ENCODE data around the gene SLC35F3.

DNA sequence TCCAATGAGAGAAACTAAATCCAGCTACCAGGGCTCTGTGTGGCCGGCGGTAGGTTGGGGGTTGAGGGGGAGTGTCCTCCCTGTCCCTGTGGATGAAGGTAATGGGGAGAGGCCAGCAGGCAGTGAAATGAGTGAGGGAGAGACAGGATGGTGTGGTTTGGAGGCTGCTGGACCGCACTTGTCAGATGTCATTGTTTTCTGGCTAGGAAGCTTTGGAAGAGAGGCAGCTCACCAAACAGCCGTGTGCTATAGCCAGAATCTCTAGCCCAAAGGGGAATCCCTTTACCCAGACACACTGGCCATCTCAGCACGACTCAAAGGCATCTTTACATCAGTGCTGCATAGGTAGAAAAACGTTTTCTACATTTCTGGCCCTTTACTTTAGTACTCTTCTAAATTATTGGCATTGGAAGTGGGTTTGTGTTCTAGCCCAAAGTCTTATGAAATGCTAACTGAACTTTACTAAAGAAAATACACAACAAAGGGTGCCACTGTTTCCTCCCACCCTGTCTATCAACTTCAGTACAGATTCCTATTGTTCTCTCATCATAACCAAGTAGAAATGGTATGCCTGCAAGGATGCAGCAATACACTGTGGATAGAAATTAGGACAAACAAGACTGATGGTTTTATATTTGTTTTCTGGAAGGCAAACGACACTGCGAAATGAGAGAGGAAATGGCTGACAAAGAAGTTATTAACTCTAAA lies 372.8 kb downstream of the SLC35F3 start:
- TF ChIP-seq FOXM1 (IDR thresholded peaks at IDR 0.05; ENCODE audit: low read depth) (no peak), FOXM1 (CRISPR knock-in tag; IDR thresholded peaks at IDR 0.05; ENCODE audit: low read depth) (no peak), TEAD4 (IDR thresholded peaks at IDR 0.05; ENCODE audit: low read length) (no peak), TEAD4 (CRISPR knock-in tag; IDR thresholded peaks at IDR 0.05; ENCODE audit: borderline replicate concordance) (no peak), ESRRA (IDR thresholded peaks at IDR 0.05; ENCODE audit: borderline replicate concordance, low read depth) (no peak), NFXL1 (CRISPR knock-in tag; IDR thresholded peaks at IDR 0.05) (no peak), ZNF766 (CRISPR knock-in tag; conservative IDR thresholded peaks at IDR 0.05) (no peak), ZNF3 (CRISPR knock-in tag; IDR thresholded peaks at IDR 0.05) (no peak), TCF3 (CRISPR knock-in tag; IDR thresholded peaks at IDR 0.05) (no peak), CBX2 (IDR thresholded peaks at IDR 0.05; ENCODE audit: insufficient read depth, low read length, poor library complexity, severe bottlenecking) (no peak), POLR2A (conservative IDR thresholded peaks at IDR 0.05) (no peak), NR2C2 (CRISPR knock-in tag; IDR thresholded peaks at IDR 0.05) (no peak), NR2C2 (tag; IDR thresholded peaks at IDR 0.05) (no peak)
- TF ChIP-seq, protein P1, sequence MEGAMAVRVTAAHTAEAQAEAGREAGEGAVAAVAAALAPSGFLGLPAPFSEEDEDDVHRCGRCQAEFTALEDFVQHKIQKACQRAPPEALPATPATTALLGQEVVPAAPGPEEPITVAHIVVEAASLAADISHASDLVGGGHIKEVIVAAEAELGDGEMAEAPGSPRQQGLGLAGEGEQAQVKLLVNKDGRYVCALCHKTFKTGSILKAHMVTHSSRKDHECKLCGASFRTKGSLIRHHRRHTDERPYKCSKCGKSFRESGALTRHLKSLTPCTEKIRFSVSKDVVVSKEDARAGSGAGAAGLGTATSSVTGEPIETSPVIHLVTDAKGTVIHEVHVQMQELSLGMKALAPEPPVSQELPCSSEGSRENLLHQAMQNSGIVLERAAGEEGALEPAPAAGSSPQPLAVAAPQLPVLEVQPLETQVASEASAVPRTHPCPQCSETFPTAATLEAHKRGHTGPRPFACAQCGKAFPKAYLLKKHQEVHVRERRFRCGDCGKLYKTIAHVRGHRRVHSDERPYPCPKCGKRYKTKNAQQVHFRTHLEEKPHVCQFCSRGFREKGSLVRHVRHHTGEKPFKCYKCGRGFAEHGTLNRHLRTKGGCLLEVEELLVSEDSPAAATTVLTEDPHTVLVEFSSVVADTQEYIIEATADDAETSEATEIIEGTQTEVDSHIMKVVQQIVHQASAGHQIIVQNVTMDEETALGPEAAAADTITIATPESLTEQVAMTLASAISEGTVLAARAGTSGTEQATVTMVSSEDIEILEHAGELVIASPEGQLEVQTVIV (CRISPR knock-in tag; IDR thresholded peaks at IDR 0.05; ENCODE audit: borderline replicate concordance): no peak
- TF ChIP-seq, protein P2, sequence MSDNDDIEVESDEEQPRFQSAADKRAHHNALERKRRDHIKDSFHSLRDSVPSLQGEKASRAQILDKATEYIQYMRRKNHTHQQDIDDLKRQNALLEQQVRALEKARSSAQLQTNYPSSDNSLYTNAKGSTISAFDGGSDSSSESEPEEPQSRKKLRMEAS (CRISPR knock-in tag; IDR thresholded peaks at IDR 0.05): no peak

Data from K562 (cell line).